DND-41 (cell line): Measurements from ENCODE around the gene LMNTD2.

Experiments used
- ATAC-seq: fragments of 200-7000 bp; cut with Tn5 transposase; 3 replicates; pipeline ENCODE4 v1.9.1; 2021; ENCODE audit warnings: low read depth; ENCODE audit not compliant: insufficient read depth
- DNase-seq: peaks from one replicate; pipeline ENCODE4 v3.0.0-alpha.2; 2020
- H2AFZ ChIP-seq: 2 replicates; pipeline ENCODE4 v1.6.0; 2012; ENCODE audit warnings: low read depth, low read length
- H3K27ac ChIP-seq: 2 replicates; pipeline ENCODE4 v1.5.1; 2012; ENCODE audit warnings: low read length, inconsistent platforms
- H3K27me3 ChIP-seq: fragments of 200-600 bp; sonication (generic); 2 replicates; pipeline ENCODE4 v1.6.0; 2012; ENCODE audit warnings: low read length, mild to moderate bottlenecking, inconsistent platforms; ENCODE audit not compliant: insufficient read depth, poor library complexity
- H3K36me3 ChIP-seq: 2 replicates; pipeline ENCODE4 v1.5.1; 2012; ENCODE audit warnings: low read length, inconsistent platforms; ENCODE audit not compliant: insufficient read depth
- H3K4me1 ChIP-seq: 2 replicates; pipeline ENCODE4 v1.5.1; 2012; ENCODE audit warnings: mild to moderate bottlenecking, low read length; ENCODE audit not compliant: insufficient read depth
- H3K4me2 ChIP-seq: 2 replicates; pipeline ENCODE4 v1.6.0; 2012; ENCODE audit warnings: mild to moderate bottlenecking, moderate library complexity, low read length, inconsistent platforms; ENCODE audit not compliant: insufficient read depth
- H3K4me3 ChIP-seq, 2 experiments: fragments of 200-600 bp in 1 of 2; shearing (Covaris generic) in 1 of 2; 2 replicates each; pipeline ENCODE4 v1.5.1; 2012 to 2016; ENCODE audit warnings: inconsistent platforms in 2 of 2, low read length in 2 of 2, mild to moderate bottlenecking in 2 of 2, low read depth in 1 of 2, moderate library complexity in 1 of 2
- H3K79me2 ChIP-seq: 2 replicates; pipeline ENCODE4 v1.6.0; 2012; ENCODE audit warnings: low read length, inconsistent platforms; ENCODE audit not compliant: insufficient read depth
- H3K9ac ChIP-seq: 2 replicates; pipeline ENCODE4 v1.6.0; 2012; ENCODE audit warnings: low read depth, mild to moderate bottlenecking, inconsistent platforms, low read length, moderate library complexity
- H3K9me3 ChIP-seq: 2 replicates; pipeline ENCODE4 v1.5.1; 2012; ENCODE audit warnings: low read length, moderate library complexity, mild to moderate bottlenecking, inconsistent platforms; ENCODE audit not compliant: insufficient read depth, severe bottlenecking
- H4K20me1 ChIP-seq: 2 replicates; pipeline ENCODE4 v1.6.0; 2012; ENCODE audit warnings: low read length; ENCODE audit not compliant: insufficient read depth
- EZH2 ChIP-seq: IDR thresholded peaks from 3 replicates; pipeline ENCODE4 v1.6.1; 2012; ENCODE audit warnings: borderline replicate concordance, low read depth, mild to moderate bottlenecking, moderate library complexity, low read length, inconsistent platforms; ENCODE audit not compliant: severe bottlenecking
- TF ChIP-seq, protein P1 (sequence below): IDR thresholded peaks from 2 replicates; pipeline ENCODE4 v1.5.1; 2012; ENCODE audit warnings: borderline replicate concordance, low read length, moderate library complexity, mild to moderate bottlenecking; ENCODE audit not compliant: poor library complexity, severe bottlenecking; ENCODE audit errors: extremely low read depth

The LMNTD2 gene

DNA sequence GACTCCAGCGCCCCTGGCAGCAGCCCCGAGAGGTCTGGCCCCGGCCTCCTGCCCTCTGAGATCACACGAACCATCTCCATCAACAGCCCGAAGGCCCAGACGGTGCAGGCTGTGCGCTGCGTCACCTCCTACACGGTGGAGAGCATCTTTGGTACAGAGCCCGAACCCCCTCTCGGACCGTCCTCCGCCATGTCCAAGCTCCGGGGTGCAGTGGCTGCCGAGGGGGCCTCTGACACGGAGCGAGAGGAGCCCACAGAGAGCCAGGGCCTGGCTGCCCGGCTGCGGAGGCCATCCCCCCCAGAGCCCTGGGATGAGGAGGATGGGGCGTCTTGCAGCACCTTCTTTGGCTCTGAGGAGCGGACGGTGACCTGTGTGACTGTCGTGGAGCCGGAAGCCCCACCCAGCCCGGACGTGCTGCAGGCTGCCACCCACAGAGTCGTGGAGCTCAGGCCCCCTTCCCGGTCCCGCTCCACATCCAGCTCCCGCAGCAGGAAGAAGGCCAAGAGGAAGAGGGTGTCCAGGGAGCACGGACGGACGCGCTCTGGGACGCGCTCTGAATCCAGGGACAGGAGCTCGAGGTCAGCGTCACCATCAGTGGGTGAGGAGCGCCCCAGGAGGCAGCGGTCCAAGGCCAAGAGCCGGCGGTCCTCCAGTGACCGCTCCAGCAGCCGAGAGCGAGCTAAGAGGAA is 47.6 kb upstream of the LMNTD2 start:
- Histone ChIP-seq H2AFZ (no peak overlapping the region), H3K79me2 (peaks cover 6% of the 10 kb centered on the region), H4K20me1 (peaks cover 69% of the 10 kb centered on the region), H3K27me3 (no peaks in the 10 kb centered on the region), H3K4me3 (no peak overlapping the region), H3K9me3 (no peaks in the 10 kb centered on the region), H3K27ac (no peak overlapping the region), H3K36me3 (peaks cover 100% of the 10 kb centered on the region), H3K4me1 (0 out of 2 replicates have a peak, but pooled peaks cover 3% of the 10 kb centered on the region), H3K9ac (no peak overlapping the region), H3K4me2 (no peak overlapping the region)
- TF ChIP-seq, protein P1, sequence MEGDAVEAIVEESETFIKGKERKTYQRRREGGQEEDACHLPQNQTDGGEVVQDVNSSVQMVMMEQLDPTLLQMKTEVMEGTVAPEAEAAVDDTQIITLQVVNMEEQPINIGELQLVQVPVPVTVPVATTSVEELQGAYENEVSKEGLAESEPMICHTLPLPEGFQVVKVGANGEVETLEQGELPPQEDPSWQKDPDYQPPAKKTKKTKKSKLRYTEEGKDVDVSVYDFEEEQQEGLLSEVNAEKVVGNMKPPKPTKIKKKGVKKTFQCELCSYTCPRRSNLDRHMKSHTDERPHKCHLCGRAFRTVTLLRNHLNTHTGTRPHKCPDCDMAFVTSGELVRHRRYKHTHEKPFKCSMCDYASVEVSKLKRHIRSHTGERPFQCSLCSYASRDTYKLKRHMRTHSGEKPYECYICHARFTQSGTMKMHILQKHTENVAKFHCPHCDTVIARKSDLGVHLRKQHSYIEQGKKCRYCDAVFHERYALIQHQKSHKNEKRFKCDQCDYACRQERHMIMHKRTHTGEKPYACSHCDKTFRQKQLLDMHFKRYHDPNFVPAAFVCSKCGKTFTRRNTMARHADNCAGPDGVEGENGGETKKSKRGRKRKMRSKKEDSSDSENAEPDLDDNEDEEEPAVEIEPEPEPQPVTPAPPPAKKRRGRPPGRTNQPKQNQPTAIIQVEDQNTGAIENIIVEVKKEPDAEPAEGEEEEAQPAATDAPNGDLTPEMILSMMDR = no peak
- TF ChIP-seq EZH2 = no peak
- DNase-seq (no peak), ATAC-seq (no peak)

DNA sequence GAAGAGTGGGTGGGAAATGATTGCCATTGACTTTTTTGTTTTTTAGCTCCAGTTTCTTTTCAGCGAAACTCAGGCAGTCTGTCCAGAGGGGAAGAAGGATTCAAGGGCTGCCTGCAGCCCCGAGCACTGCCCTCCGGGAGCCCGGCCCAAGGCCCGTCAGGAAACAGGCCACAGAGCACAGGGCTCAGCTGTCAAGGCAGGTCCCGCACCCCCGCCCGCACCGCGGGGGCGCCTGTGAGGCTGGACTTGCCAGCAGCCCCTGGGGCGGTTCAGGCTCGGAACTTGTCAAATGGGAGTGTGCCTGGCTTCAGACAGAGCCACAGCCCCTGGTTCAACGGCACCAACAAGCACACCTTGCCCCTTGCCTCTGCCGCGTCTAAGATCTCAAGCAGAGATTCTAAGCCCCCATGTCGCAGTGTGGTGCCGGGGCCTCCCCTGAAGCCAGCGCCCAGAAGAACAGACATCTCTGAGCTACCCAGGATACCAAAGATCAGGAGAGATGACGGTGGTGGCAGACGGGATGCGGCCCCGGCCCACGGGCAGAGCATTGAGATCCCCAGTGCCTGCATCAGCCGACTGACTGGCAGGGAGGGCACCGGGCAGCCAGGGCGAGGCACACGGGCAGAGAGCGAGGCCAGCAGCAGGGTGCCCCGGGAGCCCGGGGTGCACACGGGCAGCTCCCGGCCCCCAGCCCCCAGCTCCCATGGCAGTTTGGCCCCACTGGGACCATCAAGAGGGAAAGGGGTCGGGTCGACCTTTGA is 46.7 kb upstream of the LMNTD2 start:
- Histone ChIP-seq H3K4me3 (no peak overlapping the region), H3K9me3 (no peaks in the 10 kb centered on the region), H3K4me1 (no peaks in the 10 kb centered on the region), H3K79me2 (peaks cover 8% of the 10 kb centered on the region), H3K27ac (no peak overlapping the region), H3K4me2 (no peak overlapping the region), H3K9ac (no peak overlapping the region), H3K27me3 (no peaks in the 10 kb centered on the region), H3K36me3 (peaks cover 100% of the 10 kb centered on the region), H2AFZ (no peak overlapping the region), H4K20me1 (peaks cover 62% of the 10 kb centered on the region)
- ATAC-seq (no peak), DNase-seq (no peak)
- no peak for TF ChIP-seq EZH2
- TF ChIP-seq, protein P1 = no peak

GRCh38 chr11:606245-606644 is 45.7 kb upstream of the LMNTD2 start:
- Histone ChIP-seq H3K27me3 (no peaks in the 10 kb centered on the region), H3K79me2 (peaks cover 11% of the 10 kb centered on the region), H4K20me1 (peaks cover 63% of the 10 kb centered on the region), H3K4me1 (no peaks in the 10 kb centered on the region), H3K4me3 (no peak overlapping the region), H3K4me2 (no peak overlapping the region), H2AFZ (no peak overlapping the region), H3K27ac (no peak overlapping the region), H3K36me3 (peaks cover 100% of the 10 kb centered on the region), H3K9me3 (no peaks in the 10 kb centered on the region), H3K9ac (no peak overlapping the region)
- TF ChIP-seq, protein P1 = no peak
- no peak for TF ChIP-seq EZH2
- no peak for ATAC-seq
- DNase-seq = no peak
